IPS-11a (cell line): ENCODE data around the gene TEX9.
"Not testable (repeated sequence)": the region's sequence is repeated elsewhere in the genome, so short reads cannot be mapped to it uniquely, and the experiment has no call there.

ENCODE experiments used
- H3K4me3 ChIP-seq: one replicate; pipeline ENCODE4 v1.5.1; 2013; ENCODE audit warnings: low read depth, low read length, control low read depth

The TEX9 gene

DNA sequence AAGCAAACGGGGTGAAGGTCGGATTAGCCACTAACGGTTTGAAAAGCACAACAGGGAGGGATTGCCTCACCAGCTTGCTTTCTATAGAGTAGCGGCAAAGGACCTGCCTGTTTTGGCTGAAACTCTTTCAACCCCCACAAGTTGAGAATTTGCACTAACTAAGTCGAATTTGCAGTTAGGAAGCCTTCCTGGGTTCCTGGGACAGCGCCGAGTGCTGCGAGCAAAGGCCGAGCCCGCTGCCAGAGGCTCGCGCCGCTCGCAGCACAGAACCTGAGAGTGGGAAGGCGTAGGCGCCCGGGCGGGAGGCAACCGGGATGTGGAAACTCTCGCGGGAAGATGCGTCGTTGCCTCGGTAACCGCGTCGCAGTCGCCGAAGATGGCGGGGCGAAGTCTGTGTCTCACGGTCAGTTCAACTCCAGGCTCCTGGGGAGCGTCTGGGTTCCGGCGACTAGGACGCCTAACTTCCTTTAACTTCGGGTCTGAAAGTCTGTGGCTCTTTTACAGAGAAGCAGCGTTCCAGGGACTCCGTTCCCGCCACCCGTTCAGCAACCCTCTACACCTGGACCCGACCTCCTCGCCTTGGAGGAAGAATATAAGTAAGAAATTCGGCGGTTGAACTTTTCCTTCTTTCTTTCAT, at the start of gene TEX9:
Gene TEX9, plus strand, starts transcription at position 352 of the 637 bp plus-strand sequence. Its CDS starts 25 bp downstream, at position 377.
- peak within 1 kb of the TSS; percentile 84 for H3K4me3 ChIP-seq

DNA sequence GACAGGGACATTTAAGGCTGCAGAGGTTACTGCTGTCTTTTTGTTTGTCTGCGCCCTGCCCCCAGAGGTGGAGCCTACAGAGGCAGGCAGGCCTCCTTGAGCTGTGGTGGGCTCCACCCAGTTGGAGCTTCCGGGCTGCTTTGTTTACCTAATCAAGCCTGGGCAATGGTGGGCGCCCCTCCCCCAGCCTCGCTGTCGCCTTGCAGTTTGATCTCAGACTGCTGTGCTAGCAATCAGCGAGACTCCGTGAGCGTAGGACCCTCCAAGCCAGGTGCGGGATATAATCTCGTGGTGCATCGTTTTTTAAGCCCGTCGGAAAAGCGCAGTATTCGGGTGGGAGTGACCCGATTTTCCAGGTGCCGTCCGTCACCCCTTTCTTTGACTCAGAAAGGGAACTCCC, 48.7 kb upstream of the TEX9 start:
- H3K4me3 ChIP-seq, result not testable (repeated sequence)

DNA sequence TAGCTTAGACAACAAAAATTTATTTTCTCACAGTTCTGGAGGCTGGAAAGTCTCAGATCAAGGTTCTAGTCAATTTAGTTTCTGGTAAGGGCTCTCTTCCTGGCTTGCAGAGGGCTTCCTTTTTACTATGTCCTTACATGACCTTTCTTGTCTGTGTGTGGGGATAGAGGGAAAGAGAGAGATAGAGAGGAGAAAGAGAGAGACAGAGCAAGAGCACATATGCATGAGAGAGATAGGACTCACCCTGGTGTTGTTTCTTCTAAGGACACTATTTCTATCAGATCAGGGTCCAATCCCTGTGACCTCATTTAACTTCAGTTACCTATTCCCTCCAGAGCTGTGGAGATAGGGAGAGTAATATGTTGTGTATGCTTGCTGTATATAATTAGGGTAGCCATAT, 44.9 kb upstream of the TEX9 start:
- H3K4me3 ChIP-seq, result no peak overlapping the region

DNA sequence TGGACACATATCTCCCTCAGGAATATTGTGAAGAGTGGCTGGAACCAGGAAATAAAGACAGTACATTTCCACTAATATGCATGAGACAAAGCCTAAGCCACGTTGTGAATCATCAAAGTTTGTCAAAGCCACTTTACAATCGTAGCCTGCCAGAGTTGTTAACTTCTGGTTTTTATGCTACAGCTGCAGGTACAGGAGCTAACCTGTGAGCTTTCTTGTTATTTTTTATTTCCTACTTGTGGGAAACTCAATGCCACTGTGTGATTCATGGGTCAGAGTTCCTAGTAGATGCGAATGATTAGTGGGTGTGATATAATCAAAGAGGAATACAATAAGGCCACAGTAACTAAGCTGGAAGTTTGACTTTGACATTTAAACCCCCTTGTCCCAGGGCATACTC, 44.4 kb upstream of the TEX9 start:
- H3K4me3 ChIP-seq, result no peak overlapping the region

DNA sequence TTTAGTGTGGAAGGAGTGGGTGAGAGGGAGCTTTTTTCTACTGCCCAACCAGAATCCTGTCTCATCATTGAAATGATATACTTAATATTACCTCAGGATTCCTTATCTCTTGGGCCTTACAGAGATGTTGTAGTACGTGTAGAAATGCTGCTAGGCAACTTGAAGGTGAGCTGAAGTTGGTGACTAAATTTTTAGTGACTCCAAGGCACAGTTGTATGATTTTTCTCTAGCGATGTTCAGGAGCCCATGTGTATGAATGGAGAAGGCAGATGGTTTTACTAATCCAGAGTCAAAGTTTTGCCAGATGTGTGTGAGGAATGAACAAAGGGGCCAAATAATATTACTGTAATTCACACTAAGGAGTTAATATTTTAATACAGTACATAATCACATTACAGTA, 42.8 kb upstream of the TEX9 start:
- no peak overlapping the region for H3K4me3 ChIP-seq

DNA sequence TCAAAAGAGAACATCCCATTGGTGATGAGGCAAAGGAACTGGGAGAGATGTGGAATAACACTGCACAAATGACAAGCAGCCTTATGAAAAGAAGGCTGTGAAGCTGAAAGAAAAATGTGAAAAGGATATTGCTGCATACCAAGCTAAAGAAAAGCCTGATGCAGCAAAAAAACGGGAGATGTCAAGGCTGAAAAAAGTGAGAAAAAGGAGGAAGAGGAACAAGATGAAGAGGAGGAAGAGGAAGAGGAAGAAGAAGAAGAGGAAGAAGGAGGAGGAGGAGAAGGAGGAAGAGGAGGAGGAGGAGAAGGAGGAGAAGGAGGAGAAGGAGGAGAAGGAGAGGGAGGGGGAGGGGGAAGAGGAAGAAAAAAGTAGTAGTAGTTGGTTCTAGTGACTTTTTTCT, 41.8 kb upstream of the TEX9 start:
- no peak overlapping the region for H3K4me3 ChIP-seq

DNA sequence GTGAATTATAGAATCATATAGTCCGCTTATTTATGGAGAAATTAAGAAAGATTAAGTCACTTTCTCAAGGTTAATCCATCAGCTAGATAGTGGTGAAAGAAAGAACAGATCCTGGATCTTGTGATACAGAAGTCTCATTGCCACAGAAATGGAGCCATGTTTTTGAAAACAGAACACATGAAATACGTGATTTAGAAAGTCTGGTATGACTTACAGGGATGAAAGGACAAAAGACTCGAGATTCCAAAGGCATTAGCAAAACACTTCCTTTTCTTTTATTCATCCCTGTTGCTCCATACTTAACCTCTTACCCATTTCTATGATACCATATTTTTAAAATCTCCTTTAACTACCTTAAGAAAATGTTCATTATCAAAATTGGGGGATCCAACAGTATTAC, 40.0 kb upstream of the TEX9 start:
- H3K4me3 ChIP-seq, result no peak overlapping the region

DNA sequence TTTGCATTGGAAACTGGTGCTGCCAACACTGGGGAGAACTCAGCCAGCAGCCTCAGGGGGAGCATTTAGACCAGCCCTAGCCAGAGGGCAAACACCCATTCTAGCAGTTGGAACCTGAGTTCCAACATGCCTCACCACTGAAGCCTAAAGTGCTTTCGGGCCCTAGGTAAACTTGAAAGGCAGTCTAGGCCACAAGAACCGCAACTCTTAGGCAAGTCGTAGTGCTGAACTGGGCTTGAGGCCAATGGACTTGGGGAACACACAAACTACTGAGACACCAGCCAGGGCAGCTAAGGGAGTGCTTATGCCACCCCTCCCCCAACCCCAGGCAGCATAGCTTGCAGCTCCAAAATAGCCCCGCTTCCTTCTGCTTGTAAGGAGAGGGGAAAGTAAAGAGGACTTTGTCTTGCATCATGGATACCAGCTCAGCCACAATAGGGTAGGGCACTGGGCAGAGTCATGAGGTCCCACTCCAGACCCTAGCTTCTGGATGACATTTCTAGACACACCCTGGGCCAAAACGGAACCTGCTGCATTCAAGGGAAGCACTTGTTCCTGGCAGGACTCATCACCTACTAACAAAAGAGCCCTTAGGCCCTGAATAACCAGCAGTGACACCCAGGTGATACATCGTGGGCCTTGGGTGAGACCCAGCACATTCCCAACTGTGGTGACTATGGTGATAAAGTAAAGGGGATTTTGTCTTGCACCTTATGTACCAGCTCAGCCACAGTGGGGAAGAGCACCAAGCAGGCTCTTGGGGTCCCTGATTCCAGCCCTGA, 37.3 kb upstream of the TEX9 start:
- H3K4me3 ChIP-seq, result no peak overlapping the region

DNA sequence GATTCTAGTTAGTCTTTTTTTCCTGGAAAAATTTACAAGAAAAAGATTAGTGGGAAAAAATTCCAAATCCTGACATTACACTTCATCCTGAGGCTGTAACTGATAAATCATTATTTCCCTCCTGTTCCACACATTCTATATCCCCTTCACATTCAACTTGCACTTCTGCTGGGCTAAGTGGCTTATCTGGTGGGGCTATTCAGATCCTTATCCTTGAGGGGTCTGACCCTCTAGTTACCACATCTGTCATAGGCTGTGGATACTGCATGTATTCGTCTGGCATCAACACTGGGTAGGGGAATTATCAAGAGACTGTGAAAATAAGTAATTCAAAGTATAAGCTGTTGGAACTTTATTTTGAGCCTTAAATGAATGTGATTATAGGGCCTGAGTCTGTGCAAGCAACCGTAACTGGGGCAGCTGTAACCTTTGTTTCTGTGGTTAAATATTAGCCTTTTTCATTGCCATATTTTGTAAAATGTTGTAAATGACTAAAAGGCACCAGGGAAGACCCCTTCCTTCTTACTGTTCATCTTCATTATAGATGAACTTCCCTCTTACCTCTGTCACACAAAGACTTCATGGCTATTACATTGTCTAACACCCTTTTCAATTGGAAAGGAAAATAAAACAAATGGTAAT, 28.0 kb upstream of the TEX9 start:
- no peak overlapping the region for H3K4me3 ChIP-seq

DNA sequence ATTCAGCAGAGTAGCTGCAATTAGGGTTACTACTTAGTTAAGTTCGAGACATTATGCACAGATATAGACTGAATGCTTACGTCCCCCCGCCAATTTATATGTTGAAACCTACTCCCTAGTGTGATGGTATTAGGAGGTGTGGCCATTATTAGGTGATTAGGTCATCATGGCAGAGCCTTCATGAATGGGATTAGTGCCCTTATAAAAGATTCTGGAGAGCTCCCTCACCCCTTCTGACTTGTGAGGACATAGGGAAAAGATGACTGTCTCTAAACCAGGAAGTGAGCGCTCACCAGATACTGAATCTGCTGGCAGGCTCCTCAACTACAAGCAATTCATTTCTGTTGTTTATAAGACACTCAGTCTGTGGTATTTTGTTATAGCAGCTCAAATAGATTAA, 25.6 kb upstream of the TEX9 start:
- no peak overlapping the region for H3K4me3 ChIP-seq

DNA sequence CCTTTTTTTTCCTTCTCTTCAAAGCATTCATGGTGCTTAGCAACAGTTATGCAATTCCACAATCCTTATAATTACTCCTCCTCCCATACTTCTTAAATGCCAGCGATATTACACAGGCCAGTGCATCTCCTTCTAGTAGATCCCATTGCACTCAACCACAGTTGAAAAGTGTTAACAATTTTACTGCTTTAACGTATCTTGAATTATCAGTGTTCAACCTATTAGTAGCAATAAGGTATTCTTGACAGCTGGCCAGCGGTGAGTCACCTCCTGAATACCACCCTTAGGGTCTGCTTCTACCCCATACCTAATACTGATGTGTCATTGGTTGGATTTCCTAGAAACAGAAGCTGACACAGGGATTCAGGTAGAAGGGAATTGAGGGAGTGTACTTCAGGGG, 24.0 kb upstream of the TEX9 start:
- no peak overlapping the region for H3K4me3 ChIP-seq

DNA sequence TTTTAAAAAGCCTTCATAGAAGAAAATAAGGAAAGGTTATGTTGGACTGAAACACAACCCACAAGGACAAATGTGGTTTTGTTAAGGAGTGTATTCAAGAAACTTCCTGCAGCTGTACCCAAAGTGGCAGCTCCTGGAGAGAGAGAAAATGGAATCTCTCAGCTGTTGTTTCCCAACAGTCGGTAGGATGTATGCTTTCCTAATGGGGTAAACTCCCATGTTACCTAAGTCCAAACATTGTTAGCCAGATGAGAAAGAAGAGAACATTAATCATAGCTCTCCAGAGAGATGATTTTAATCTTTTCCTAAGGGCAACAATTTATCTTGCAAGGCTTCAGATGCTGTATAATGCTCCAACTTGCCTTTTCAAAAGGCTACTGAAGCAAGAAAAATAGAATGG, 22.6 kb upstream of the TEX9 start:
- no peak overlapping the region for H3K4me3 ChIP-seq

DNA sequence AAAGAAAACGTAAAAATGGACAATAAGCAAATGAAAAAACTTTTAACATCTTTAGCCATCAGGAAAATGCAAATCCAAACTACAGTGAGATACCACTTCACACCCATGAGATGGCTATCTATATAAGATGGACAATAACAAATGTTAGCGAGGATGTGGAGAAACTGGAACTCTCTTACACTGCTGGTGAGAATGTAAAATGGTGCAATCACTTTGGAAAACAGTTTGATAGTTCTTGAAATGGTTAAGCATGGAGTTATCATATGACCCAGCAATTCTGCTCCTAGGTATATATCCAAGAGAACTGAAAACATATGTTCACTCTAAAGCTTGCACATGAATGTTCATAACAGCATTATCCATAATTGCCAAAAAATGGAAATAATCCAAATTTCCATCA, 21.3 kb upstream of the TEX9 start:
- no peak overlapping the region for H3K4me3 ChIP-seq

DNA sequence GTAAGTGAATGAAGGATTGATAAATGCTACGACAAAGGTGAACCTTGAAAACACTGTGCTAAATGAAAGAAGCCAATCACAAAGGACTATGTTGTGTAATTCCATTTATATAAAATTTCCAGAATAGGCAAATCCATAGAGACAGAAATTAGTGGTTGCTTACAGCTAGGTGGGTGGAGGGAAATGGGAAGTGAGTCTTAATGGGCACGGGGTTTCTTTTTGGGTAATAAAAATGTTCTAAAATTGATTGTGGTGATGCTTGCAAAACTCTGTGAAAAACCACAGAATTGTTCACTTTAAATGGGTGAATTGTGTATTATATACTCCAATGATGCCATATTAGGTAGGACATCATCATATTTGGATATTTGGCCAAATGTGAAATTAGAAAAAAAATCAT, 20.9 kb upstream of the TEX9 start:
- H3K4me3 ChIP-seq, result no peak overlapping the region

DNA sequence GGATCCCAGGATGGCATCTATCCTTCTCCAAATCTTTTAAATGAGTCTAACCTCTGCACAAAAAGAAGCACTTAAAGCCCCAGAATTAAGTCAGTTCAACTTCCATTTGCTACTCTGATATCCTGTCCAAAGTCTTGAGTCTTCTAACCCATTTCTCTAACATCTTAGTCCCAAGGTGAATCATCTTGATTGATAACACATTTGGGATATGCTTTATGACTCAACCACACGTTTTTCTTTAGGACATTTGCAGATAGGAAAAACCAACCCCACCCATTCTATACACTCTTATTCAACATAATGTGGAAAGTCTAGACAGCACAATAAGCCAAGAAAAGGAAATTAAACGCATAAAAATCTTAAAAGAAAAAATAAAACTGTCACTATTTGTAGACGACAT, 18.8 kb upstream of the TEX9 start:
- H3K4me3 ChIP-seq, result no peak overlapping the region

DNA sequence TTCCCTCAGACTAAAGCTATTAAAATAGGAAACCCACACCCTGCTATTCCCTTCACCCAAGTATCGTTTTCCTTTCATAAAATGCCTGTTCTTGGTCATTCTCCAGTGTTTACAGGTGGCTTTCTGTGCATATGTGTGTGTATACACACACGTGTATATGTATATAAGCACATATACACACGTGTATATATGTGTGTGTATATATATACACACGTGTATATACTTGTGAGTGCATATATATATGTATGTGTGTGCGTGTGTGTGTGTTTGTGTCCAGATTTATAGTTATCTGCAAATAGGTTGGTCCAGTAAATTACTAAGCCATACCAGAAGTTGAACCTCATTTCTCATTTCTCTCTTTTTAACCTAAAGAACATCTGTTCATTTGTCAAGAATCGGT, 15.7 kb upstream of the TEX9 start:
- H3K4me3 ChIP-seq, result no peak overlapping the region

DNA sequence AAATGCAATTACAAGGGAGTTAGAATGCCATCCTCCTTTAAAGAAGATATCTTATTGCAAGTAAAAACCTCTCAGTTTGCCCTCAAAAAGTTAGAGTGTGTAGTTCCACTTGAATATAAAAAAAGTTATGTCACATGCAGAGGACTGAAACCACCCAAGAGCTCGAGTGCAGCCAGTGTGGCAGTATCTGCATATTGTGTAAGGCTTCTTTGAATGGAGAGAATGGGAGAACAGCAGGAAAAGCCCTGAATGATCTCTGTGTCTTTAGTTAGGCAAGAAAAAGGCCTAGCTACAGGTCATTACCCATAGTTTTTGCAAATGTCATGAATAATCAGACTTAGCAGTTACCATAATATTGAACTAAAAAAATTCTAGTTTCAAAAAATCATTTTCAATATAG, 13.9 kb upstream of the TEX9 start:
- H3K4me3 ChIP-seq, result no peak overlapping the region

DNA sequence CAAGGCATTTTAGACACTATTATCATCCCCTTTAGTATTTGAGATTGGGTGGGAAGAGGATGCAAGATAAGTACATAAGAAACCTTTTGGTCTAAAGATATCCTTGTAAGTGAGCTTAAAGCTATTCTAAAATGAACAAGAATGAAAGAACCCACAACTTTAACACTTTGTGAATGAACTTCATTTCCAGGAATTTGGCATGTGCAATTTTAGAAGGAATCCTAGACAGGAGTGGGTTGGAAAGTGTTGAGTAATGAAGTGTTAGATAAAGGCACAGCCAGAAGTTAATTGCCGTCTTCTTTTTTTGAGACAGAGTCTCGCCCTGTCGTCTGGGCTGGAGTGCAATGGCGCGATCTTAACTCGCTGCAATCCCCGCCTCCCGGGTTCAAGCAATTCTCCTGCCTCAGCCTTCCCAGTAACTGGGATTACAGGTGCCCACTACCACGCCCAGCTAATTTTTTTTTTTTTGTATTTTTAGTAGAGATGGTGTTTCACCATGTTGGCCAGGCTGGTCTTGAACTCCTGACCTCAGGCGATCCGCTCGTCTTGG, 13.2 kb upstream of the TEX9 start:
- H3K4me3 ChIP-seq, result no peak overlapping the region

DNA sequence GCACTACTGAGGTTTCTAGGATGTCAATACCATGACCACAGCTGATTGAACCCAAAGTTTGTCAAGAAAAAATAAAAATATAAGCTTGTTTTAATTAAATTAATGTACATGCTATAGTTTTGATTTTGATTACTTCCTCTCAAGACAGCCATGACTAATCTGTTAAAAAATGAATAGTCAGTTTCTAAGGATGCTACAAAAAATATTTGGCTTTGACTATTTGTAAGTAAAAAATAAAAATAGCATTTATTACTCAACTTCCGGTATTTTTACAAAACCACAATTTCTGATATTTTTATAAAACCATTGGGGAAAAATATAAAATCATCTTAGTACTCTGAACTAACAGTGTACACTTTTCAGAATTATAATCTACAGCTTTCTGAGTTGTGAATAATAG, 12.1 kb upstream of the TEX9 start:
- H3K4me3 ChIP-seq, result no peak overlapping the region

DNA sequence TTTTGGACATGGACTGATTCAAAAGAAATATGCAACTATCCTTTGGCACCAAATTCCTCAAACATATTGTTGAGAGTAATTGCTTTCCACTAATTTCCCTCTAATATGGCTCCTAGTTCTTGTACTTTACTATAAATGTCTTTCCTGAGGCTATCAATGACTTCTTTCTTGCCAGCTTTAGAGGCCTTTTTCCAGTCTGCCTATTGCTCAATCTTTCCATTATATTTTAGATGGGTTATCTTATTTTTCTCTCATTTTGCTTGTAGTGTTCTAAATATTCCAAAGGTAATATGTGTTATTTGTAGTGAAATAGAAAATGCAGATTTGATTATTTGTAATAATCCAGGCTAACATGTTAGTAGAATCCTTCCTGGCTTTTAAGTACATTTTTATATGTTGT, 11.5 kb upstream of the TEX9 start:
- no peak overlapping the region for H3K4me3 ChIP-seq

DNA sequence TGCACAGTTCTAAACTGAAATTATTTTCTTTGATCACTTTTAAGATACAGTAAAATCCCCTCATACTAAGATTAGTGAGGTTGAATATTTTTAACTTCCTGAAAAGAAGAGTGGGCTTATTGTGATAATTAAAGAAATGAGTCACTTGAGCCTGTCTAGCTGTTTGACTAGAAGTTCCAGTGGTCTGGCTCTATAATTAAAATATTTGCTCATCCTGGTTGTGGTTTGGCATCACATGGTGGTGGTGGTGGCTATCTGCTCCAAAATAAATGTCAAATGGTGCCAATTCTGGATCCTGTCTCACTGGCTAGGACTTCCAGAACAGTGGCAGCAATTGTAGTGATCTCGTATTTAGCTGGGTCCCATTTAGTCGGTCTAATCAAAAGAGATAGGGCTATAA, 8.6 kb upstream of the TEX9 start:
- no peak overlapping the region for H3K4me3 ChIP-seq

DNA sequence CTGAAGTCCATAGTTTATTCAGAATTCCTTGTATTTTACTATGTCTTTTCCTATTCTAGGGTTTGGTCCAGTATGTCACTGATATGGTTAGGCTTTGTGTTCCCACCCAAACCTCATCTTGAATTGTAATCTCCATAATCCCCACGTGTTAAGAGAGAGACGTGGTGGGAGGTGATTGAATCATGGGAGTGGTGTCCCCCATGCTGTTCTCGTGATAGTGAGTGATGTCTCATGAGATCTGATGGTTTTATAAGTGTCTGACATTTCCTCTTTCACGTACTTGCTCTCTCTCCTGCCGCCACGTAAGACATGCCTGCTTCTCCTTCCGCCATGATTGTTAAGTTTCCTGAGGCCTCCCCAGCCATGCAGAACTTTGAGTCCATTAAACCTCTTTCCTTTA, 6.6 kb upstream of the TEX9 start:
- H3K4me3 ChIP-seq, result no peak overlapping the region
